Chondrocyte (in vitro differentiated cells): ENCODE results near the gene HBG2. TPM values are rescaled to one million over a fixed set of nuclear protein-coding genes. Genes with fewer than 3 reads are reported as not detected.

Experiments
- DNase-seq: peaks from one replicate; pipeline ENCODE4 v3.0.0; 2021; ENCODE audit warnings: mixed read lengths, low spot score
- H3K27ac Mint-ChIP-seq: one replicate; pipeline ENCODE4 v1.8.0; 2021; ENCODE audit warnings: mild to moderate bottlenecking, moderate library complexity, mixed read lengths; ENCODE audit not compliant: unreplicated experiment
- H3K27me3 Mint-ChIP-seq: 2 replicates; pipeline ENCODE4 v1.8.0; 2021; ENCODE audit warnings: low read depth, mixed read lengths
- H3K36me3 Mint-ChIP-seq: 2 replicates; pipeline ENCODE4 v1.8.0; 2021; ENCODE audit warnings: low read depth, mixed read lengths
- H3K4me1 Mint-ChIP-seq: 2 replicates; pipeline ENCODE4 v1.8.0; 2021; ENCODE audit warnings: low read depth, mild to moderate bottlenecking, mixed read lengths
- H3K4me3 Mint-ChIP-seq: one replicate; pipeline ENCODE4 v1.8.0; 2021; ENCODE audit warnings: mild to moderate bottlenecking, moderate library complexity, mixed read lengths; ENCODE audit not compliant: unreplicated experiment
- H3K9me3 Mint-ChIP-seq: 2 replicates; pipeline ENCODE4 v1.8.0; 2021; ENCODE audit warnings: low read depth, mixed read lengths
- CTCF ChIP-seq: fragments of 200-600 bp; sonication (generic); IDR thresholded peaks from 2 replicates; pipeline ENCODE4 v1.5.0; 2021; ENCODE audit warnings: antibody characterized with exemption, mild to moderate bottlenecking, moderate library complexity
- total RNA-seq: library from RNA; stranded (reverse); gene quantifications from 3 replicates; pipeline ENCODE4 v1.2.1, GENCODE V29; 2021

Gene HBG2
- total RNA-seq, 1 donor from 2014 or later: not detected

- Mint-ChIP-seq H3K36me3 (no peaks in the 10 kb centered on the region), H3K4me1 (no peaks in the 10 kb centered on the region), H3K27ac (no peak overlapping the region), H3K9me3 (no peaks in the 10 kb centered on the region), H3K27me3 (peaks cover 12% of the 10 kb centered on the region), H3K4me3 (no peak overlapping the region)
- DNase-seq: no peak
- TF ChIP-seq CTCF: no peak
These were observed 25.2 kb downstream of the HBG2 start for GRCh38 chr11:5229356-5229755.

- H3K27ac Mint-ChIP-seq: no peak overlapping the region
- no peaks in the 10 kb centered on the region for H3K4me1 Mint-ChIP-seq
- H3K36me3 Mint-ChIP-seq: no peaks in the 10 kb centered on the region
- TF ChIP-seq CTCF: no peak
- peaks cover 10% of the 10 kb centered on the region for H3K27me3 Mint-ChIP-seq
- no peak for DNase-seq
- no peak overlapping the region for H3K4me3 Mint-ChIP-seq
- H3K9me3 Mint-ChIP-seq: no peaks in the 10 kb centered on the region
These were observed 26.5 kb downstream of the HBG2 start for GRCh38 chr11:5228124-5228523.

GRCh38 chr11:5227681-5228080 is 26.9 kb downstream of the HBG2 start:
- no peak for TF ChIP-seq CTCF
- H3K4me1 Mint-ChIP-seq: no peaks in the 10 kb centered on the region
- H3K27me3 Mint-ChIP-seq: peaks cover 10% of the 10 kb centered on the region
- no peaks in the 10 kb centered on the region for H3K36me3 Mint-ChIP-seq
- H3K4me3 Mint-ChIP-seq: no peak overlapping the region
- H3K27ac Mint-ChIP-seq: no peak overlapping the region
- DNase-seq: no peak
- H3K9me3 Mint-ChIP-seq: no peaks in the 10 kb centered on the region

- H3K4me3 Mint-ChIP-seq: no peak within 1 kb of the TSS
- DNase-seq: no peak
- no peak for TF ChIP-seq CTCF
- peaks cover 8% of the 10 kb centered on the region for H3K27me3 Mint-ChIP-seq
- no peaks in the 10 kb centered on the region for H3K36me3 Mint-ChIP-seq
- no peak within 1 kb of the TSS for H3K27ac Mint-ChIP-seq
- no peaks in the 10 kb centered on the region for H3K9me3 Mint-ChIP-seq
- no peaks in the 10 kb centered on the region for H3K4me1 Mint-ChIP-seq
These were observed 27.8 kb downstream of the HBG2 start, which contains the start of gene HBB for GRCh38 chr11:5226732-5227310. Gene HBB (minus strand): TSS chr11:5227071. CDS start chr11:5227021, 50 bp downstream.

GRCh38 chr11:5225480-5225871 is 29.1 kb downstream of the HBG2 start:
- H3K27ac Mint-ChIP-seq: no peak overlapping the region
- no peak for TF ChIP-seq CTCF
- H3K36me3 Mint-ChIP-seq: no peaks in the 10 kb centered on the region
- H3K4me3 Mint-ChIP-seq: no peak overlapping the region
- DNase-seq: no peak
- peaks cover 8% of the 10 kb centered on the region for H3K27me3 Mint-ChIP-seq
- no peaks in the 10 kb centered on the region for H3K9me3 Mint-ChIP-seq
- no peaks in the 10 kb centered on the region for H3K4me1 Mint-ChIP-seq
